Measurements from ENCODE around the gene PIEZO2.

The PIEZO2 gene

DNA sequence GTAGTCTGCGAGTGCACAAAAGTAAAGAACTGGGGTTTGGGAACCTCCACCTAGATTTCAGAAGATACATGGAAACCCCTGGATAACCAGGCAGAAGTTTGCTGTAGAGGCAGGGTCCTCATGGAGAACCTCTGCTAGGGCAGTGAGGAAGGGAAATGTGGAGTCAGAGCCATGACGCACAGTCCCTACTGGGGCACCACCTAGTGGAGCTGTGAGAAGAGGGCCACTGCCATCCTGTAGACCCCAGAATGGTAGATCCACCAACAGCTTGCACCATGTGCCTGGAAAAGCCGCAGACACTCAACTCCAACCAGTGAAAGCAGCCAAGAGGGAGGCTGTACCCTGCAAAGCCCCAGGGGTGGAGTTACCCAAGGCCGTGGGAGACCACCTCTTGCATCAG lies 206.4 kb downstream of the PIEZO2 start:
- TF ChIP-seq ZSCAN18 (tag by site-specific recombination; IDR thresholded peaks at IDR 0.05) = no peak
- no peak for TF ChIP-seq ZNF157 (tag by site-specific recombination; IDR thresholded peaks at IDR 0.05)
- TF ChIP-seq, protein P1, sequence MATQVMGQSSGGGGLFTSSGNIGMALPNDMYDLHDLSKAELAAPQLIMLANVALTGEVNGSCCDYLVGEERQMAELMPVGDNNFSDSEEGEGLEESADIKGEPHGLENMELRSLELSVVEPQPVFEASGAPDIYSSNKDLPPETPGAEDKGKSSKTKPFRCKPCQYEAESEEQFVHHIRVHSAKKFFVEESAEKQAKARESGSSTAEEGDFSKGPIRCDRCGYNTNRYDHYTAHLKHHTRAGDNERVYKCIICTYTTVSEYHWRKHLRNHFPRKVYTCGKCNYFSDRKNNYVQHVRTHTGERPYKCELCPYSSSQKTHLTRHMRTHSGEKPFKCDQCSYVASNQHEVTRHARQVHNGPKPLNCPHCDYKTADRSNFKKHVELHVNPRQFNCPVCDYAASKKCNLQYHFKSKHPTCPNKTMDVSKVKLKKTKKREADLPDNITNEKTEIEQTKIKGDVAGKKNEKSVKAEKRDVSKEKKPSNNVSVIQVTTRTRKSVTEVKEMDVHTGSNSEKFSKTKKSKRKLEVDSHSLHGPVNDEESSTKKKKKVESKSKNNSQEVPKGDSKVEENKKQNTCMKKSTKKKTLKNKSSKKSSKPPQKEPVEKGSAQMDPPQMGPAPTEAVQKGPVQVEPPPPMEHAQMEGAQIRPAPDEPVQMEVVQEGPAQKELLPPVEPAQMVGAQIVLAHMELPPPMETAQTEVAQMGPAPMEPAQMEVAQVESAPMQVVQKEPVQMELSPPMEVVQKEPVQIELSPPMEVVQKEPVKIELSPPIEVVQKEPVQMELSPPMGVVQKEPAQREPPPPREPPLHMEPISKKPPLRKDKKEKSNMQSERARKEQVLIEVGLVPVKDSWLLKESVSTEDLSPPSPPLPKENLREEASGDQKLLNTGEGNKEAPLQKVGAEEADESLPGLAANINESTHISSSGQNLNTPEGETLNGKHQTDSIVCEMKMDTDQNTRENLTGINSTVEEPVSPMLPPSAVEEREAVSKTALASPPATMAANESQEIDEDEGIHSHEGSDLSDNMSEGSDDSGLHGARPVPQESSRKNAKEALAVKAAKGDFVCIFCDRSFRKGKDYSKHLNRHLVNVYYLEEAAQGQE (tag by site-specific recombination; IDR thresholded peaks at IDR 0.05) = no peak
- TF ChIP-seq, protein P2, sequence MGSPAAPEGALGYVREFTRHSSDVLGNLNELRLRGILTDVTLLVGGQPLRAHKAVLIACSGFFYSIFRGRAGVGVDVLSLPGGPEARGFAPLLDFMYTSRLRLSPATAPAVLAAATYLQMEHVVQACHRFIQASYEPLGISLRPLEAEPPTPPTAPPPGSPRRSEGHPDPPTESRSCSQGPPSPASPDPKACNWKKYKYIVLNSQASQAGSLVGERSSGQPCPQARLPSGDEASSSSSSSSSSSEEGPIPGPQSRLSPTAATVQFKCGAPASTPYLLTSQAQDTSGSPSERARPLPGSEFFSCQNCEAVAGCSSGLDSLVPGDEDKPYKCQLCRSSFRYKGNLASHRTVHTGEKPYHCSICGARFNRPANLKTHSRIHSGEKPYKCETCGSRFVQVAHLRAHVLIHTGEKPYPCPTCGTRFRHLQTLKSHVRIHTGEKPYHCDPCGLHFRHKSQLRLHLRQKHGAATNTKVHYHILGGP (tag by site-specific recombination; IDR thresholded peaks at IDR 0.05) = no peak
- no peak for TF ChIP-seq SP3 (tag by site-specific recombination; IDR thresholded peaks at IDR 0.05)
- TF ChIP-seq, protein P3, sequence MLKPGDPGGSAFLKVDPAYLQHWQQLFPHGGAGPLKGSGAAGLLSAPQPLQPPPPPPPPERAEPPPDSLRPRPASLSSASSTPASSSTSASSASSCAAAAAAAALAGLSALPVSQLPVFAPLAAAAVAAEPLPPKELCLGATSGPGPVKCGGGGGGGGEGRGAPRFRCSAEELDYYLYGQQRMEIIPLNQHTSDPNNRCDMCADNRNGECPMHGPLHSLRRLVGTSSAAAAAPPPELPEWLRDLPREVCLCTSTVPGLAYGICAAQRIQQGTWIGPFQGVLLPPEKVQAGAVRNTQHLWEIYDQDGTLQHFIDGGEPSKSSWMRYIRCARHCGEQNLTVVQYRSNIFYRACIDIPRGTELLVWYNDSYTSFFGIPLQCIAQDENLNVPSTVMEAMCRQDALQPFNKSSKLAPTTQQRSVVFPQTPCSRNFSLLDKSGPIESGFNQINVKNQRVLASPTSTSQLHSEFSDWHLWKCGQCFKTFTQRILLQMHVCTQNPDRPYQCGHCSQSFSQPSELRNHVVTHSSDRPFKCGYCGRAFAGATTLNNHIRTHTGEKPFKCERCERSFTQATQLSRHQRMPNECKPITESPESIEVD (tag by site-specific recombination; IDR thresholded peaks at IDR 0.05) = no peak
- TF ChIP-seq ZNF791 (tag by site-specific recombination; IDR thresholded peaks at IDR 0.05) = no peak
- TF ChIP-seq, protein P4, sequence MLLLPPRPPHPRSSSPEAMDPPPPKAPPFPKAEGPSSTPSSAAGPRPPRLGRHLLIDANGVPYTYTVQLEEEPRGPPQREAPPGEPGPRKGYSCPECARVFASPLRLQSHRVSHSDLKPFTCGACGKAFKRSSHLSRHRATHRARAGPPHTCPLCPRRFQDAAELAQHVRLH (tag by site-specific recombination; IDR thresholded peaks at IDR 0.05) = no peak
- TF ChIP-seq ZNF514 (tag by site-specific recombination; IDR thresholded peaks at IDR 0.05) = no peak
- no peak for TF ChIP-seq SCRT2 (tag by site-specific recombination; IDR thresholded peaks at IDR 0.05)
- no peak for TF ChIP-seq ZNF501 (tag by site-specific recombination; IDR thresholded peaks at IDR 0.05)
- TF ChIP-seq, protein P5, sequence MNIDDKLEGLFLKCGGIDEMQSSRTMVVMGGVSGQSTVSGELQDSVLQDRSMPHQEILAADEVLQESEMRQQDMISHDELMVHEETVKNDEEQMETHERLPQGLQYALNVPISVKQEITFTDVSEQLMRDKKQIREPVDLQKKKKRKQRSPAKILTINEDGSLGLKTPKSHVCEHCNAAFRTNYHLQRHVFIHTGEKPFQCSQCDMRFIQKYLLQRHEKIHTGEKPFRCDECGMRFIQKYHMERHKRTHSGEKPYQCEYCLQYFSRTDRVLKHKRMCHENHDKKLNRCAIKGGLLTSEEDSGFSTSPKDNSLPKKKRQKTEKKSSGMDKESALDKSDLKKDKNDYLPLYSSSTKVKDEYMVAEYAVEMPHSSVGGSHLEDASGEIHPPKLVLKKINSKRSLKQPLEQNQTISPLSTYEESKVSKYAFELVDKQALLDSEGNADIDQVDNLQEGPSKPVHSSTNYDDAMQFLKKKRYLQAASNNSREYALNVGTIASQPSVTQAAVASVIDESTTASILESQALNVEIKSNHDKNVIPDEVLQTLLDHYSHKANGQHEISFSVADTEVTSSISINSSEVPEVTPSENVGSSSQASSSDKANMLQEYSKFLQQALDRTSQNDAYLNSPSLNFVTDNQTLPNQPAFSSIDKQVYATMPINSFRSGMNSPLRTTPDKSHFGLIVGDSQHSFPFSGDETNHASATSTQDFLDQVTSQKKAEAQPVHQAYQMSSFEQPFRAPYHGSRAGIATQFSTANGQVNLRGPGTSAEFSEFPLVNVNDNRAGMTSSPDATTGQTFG (tag by site-specific recombination; IDR thresholded peaks at IDR 0.05; ENCODE audit: borderline replicate concordance) = no peak
- TF ChIP-seq ZNF23 (tag by site-specific recombination; IDR thresholded peaks at IDR 0.05; ENCODE audit: borderline replicate concordance) = no peak
- TF ChIP-seq ZNF544 (tag by site-specific recombination; IDR thresholded peaks at IDR 0.05) = no peak
- no peak for TF ChIP-seq BCL11A (tag by site-specific recombination; IDR thresholded peaks at IDR 0.05; ENCODE audit: low read depth)
- TF ChIP-seq, protein P6, sequence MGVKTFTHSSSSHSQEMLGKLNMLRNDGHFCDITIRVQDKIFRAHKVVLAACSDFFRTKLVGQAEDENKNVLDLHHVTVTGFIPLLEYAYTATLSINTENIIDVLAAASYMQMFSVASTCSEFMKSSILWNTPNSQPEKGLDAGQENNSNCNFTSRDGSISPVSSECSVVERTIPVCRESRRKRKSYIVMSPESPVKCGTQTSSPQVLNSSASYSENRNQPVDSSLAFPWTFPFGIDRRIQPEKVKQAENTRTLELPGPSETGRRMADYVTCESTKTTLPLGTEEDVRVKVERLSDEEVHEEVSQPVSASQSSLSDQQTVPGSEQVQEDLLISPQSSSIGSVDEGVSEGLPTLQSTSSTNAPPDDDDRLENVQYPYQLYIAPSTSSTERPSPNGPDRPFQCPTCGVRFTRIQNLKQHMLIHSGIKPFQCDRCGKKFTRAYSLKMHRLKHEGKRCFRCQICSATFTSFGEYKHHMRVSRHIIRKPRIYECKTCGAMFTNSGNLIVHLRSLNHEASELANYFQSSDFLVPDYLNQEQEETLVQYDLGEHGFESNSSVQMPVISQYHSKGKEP (tag by site-specific recombination; IDR thresholded peaks at IDR 0.05) = no peak
- TF ChIP-seq, protein P7, sequence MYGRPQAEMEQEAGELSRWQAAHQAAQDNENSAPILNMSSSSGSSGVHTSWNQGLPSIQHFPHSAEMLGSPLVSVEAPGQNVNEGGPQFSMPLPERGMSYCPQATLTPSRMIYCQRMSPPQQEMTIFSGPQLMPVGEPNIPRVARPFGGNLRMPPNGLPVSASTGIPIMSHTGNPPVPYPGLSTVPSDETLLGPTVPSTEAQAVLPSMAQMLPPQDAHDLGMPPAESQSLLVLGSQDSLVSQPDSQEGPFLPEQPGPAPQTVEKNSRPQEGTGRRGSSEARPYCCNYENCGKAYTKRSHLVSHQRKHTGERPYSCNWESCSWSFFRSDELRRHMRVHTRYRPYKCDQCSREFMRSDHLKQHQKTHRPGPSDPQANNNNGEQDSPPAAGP (tag by site-specific recombination; IDR thresholded peaks at IDR 0.05) = no peak
- TF ChIP-seq ZNF26 (tag by site-specific recombination; IDR thresholded peaks at IDR 0.05) = no peak
- no peak for TF ChIP-seq SCRT1 (tag by site-specific recombination; IDR thresholded peaks at IDR 0.05; ENCODE audit: borderline replicate concordance)
- no peak for TF ChIP-seq ZNF629 (tag by site-specific recombination; IDR thresholded peaks at IDR 0.05)
- H3K36me3 ChIP-seq (ENCODE audit: control insufficient read depth in 2 of 2, insufficient read depth in 1 of 2, low read length in 2 of 2) = no peaks in the 10 kb centered on the region
- H3K4me1 ChIP-seq (ENCODE audit: control insufficient read depth, insufficient read depth, low read length) = no peaks in the 10 kb centered on the region
- H3K27ac ChIP-seq (ENCODE audit: extremely low read depth, low read depth, low read length) = no peak overlapping the region
- H3K9me3 ChIP-seq (ENCODE audit: control insufficient read depth, insufficient read depth, low read depth, low read length) = no peaks in the 10 kb centered on the region; the same call in 1 of the 2 replicates
- no peak overlapping the region for H3K4me3 ChIP-seq (ENCODE audit: low read depth, low read length)
- ChIA-PET CTCF (interaction anchor here (0.7 kb wide), 1 partner anchor 234 kb away, joined by 4 read pairs; no protein-coding TSS in a partner anchor), POLR2A (no interaction called here)
